Panc1 (cell line): ENCODE measurements around the gene CCDC171.

ENCODE experiments used
- CTCF ChIP-seq: fragments of 450-650 bp; IDR thresholded peaks from 2 replicates; pipeline ENCODE4 v1.5.1; 2017; ENCODE audit warnings: mild to moderate bottlenecking
- POLR2AphosphoS5 ChIP-seq: IDR thresholded peaks from 2 replicates; pipeline ENCODE4 v1.6.1; 2012; ENCODE audit warnings: mild to moderate bottlenecking, low read depth, low read length, moderate library complexity
- REST ChIP-seq, 2 experiments: IDR thresholded peaks; 2 replicates each; pipeline ENCODE4 v1.6.1; 2011 to 2012; ENCODE audit warnings: low read depth in 2 of 2, control low read depth in 1 of 2, low read length in 1 of 2, mild to moderate bottlenecking in 1 of 2, moderate library complexity in 1 of 2; ENCODE audit not compliant: insufficient read depth in 1 of 2
- SIN3A ChIP-seq: IDR thresholded peaks from 2 replicates; pipeline ENCODE4 v1.6.1; 2012; ENCODE audit warnings: low read depth, mild to moderate bottlenecking, low read length, moderate library complexity, borderline replicate concordance; ENCODE audit not compliant: insufficient read depth

GRCh38 chr9:15882328-15882727 lies 329.5 kb downstream of the CCDC171 start:
- TF ChIP-seq POLR2AphosphoS5 (no peak), CTCF (no peak), SIN3A (no peak), REST (IDR thresholded peaks at IDR 0.05; ENCODE audit: insufficient read depth in 1 of 2, low read depth in 2 of 2, low read length in 1 of 2) (no peak)
